GM18519 (cell line): ENCODE data around the gene FTO.

Source experiments
- ATAC-seq: cut with Tn5 transposase; IDR thresholded peaks from one replicate; pipeline ENCODE4 v1.9.1; 2021; ENCODE audit warnings: mild to moderate bottlenecking, moderate library complexity; ENCODE audit not compliant: unreplicated experiment, low FRiP score

The FTO gene

DNA sequence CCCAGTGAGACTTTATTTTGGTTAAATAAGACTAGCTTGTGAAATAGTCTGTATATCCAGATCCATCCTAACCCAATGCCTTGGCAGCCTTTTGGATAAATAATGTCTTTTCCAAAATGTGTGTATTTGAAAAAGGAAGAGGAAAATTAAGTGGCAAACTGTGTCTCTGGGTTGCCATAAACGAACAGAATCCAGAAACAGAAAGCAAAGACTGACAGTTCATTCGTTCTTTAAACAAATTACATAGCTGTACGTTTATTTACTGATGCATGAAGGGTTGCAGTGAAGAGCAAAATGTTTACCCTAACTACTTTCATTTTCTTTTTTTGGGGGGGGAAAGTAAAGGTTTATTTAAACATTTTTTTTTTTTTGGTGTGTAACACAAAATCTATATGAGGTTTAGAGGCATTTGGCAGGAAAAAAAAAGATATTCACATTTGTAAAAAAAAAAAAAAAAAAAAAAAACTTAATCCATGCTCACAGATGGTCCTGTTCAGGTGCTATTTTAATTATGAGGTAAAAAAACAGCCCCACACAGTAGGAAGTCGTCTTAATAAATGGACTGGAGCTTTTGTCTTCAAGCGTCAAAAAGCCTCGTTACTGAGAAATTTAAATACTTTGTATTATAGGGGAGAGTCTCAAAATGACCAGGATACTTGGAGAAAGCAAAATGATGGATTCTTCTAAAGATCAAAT lies 245.9 kb downstream of the FTO start:
- ATAC-seq = no peak

DNA sequence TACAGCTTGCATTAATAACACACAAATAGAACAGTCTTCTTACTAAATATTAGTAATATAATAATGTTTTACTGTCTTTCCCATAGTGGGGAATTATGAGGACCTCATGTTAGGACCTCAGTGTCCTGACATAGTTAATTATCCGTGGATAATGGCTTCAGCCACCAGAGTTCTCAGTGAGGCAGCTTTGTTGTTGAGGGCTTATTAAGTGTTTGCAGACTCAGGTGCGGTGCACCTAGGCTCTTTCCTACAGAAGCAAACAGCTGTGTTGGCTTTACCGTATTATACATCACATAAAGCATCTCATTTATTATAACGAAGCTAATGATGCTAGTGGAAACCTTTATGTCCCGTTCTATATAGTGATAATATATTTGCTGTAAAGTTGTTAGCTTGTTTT lies 246.7 kb downstream of the FTO start:
- no peak for ATAC-seq

DNA sequence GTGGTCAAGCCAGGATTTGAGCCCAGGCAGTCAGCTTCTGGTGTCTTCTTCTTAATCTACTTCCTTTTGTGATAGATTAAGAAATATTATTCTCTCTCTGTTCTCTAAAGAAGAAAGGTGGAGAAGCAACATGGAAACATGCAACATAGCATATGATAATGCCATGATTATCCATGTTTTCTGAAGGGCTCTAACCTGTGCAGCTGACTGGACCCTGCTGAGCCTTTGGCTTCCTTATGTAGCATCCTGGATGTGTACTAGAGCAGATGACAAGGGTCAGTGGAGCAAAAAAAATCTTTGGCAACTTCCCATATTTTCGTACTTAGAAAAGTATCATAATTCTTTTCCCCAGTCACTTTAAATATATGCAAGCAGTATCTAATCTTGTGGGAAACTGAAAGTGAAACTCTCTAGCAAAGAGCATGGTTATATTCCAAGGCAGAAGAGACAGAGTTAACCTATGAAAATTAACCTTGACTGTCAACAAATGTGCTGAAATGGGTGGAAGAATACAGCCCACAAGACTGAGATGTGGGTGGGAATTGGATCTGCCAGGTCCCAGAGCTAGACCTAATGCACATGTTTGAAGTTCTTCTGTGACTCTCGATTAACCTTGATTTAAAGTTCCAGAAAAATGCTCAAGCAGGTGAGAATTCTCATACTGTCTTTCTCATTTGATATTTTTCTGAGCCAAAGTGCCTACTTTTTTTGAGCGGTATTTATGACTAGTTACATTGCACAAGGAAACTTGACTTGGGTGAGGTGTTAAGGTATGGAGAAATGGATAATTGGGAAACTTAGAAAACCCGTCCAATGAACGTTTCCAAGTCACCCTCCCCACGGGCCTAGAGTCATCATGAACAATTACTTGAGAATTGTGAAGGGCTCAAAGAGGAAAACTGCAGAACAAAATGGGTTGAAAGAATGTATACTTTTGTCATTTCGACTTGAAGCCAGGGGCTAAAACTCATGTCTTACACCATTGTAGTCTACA lies 248.6 kb downstream of the FTO start:
- no peak for ATAC-seq

DNA sequence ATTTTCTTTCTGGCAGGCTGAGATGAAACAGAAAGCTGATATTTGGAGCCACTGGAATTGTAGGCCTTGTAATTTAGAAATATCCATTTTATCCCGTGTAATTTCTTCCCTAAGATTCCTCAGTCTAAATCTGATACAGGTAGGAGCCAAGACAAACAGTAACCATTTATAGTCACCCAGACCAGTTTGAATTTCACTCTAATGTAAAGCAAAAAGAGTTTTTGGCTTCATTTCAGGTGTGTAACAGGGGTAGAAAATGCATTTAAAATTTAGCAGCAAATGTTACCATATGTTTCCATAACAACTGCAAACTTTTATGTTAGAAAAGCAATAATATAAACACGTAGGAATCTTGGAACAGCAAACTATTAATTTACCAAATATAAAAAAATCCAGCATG lies 249.4 kb downstream of the FTO start:
- no peak for ATAC-seq

DNA sequence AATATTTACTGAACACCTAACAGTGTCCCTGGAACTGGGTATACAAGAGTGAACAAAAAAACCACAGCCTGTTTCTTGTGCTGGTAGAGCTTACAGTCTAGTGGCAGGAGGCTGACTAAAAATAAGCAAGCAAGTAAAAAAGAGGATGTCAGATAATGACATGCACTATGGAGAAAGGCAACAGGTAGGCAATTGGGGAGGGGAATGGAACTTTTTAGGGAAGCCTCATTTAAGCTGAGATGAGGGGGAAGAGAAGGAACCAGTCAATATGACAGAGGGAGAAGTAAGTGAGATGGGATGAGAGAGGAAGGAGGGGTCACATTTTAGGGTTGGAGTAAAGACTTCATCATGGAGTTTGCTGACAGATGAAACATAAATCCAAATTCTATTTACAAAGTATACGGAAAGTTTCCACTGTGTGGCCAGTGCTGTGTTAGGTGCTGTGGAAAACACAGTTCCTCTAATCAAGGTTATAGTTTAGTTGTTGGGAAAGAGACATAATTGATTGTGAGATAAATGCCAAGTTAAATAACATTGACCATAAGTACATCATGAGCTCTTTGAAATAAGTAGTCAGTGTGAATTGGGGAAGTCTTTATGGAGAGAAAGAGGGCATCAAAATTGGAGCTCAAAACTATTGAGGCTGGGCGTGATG lies 251.4 kb downstream of the FTO start:
- no peak for ATAC-seq

DNA sequence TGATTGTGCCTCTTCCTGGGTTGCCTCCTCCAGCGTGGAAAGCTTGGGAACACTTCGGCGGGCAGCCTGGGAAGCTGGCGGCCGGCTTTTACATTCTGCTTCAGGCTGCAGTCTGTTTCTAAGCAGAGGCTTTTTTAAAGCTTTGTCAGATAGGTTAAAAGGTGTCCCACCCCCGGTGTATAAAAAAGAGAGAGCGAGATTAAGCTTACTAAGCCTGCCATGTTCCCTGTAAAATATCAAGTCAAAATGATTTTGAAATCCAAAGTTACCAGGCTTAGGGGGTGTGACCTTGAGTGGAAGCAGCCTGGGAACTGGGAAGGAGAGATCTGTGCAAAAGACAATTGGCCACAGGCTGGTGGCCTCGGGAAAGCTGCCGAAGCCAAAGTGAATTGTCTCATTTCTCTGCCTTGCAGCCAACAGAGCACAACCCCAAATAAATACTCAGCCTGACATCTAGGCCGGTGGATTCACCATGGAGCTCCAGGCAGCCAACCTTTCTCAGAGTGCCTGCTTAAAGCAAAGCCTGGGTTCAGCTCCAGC lies 254.5 kb downstream of the FTO start:
- ATAC-seq = no peak

DNA sequence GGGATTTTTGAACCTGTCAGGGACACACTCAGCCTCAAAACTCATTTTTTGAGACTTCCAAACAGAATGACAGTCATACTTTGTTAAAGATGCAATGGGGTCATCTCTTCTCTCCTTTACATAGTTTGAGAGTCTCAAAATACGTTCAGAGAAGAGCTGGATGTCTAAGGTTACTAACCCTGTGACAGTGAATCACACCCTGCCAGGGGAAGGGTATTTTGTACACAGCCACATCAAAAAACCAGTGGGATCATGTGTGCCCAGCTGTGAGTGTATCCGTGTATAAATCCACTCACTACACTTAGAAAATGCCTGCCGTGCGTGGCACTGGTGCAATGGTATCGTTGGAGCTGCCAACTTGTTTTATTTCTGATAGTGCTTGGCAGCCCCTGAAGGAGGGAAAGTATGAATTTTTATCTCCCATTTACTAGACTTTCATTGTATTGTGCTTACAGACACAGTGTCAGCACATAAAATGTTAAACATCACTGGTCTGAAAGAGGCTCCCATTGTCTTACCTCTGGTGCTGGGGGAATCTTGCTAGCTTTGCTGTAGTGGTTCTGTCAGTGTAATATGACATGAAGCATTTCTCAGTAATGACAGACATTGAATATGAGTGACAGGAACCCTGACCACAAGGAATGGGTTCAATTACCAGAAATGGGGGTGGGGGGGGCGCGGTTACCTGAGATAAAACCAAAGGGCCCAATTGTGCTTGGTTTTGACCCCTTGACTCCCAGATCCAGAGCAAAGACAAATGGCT lies 256.3 kb downstream of the FTO start:
- ATAC-seq = no peak

DNA sequence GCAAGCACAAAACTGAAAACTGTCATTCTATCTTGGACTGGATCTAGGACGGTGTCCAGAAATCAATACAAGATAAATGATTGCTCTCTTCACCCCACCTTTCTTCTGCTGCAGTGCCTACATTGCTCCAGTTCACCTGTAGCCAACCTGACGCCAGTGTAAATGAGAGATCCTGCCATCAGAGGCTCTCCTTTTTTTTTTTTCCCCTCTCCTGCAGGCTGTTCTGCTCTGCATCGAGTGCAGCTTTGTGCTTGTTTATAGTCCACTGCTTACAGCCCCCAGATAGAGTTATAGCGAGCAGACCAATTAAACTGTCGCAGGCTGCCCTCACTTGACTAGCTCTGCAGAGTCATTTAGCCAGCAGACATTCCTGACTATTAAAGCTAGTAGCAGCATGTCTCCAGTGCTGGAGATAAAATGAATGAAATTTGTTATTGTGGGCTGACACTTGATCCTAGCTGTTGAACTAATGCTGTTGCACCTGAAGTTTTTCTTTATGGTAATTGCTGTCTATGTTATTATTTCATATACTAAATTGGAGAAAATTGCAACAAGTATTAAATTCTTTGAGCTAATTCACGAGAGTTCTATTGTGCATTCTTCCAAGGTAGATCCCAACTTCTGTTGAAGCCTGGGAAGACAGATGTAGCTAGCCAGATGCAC lies 257.1 kb downstream of the FTO start:
- no peak for ATAC-seq

DNA sequence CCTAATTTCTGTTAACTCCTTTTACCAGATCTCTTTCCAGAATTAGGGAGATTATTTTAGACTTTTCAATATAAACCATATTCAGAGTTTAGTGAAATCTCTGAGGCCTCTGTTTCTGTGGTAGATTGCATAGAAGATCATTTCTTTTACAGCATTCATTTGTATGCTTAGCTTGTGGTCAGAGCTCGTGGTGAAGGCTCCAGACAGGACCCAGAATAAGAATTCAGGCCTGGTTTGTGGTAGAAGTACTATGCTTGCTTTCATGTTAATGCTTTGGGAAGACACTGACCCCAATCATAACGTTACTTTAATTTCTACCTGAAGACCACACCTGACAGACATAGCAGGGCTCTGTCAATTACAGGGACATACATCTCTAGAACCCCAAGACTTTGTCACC lies 258.1 kb downstream of the FTO start:
- ATAC-seq = no peak

DNA sequence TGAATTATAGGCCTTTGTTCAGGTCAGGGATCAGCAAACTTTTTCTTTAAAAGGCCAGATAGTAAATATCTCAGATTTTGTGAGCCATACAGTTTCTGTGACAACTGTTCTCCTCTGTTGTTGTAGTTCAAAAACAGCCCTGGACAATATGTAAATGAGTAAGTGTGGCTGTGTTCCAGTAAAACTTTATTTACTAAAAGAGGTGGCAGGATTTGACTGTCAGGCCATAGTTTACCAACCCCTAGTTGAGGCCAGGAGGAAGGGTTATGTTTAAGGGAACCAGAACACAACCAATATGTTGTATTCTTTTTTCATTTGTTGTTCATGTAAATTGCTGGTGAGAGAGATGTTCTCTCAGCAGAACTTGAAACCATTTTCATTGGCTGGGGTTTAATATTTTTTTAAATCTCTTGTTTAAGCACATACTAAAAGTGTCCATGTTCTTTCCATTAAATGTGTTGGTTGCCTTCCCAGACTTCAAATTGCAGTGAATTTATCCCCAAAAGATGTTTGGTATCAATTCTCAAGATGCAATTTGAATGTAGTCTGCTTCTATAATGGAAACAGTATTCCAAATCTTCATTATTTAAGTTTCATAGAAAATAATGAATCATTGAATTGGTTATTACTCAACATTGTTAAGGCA lies 260.3 kb downstream of the FTO start:
- no peak for ATAC-seq

DNA sequence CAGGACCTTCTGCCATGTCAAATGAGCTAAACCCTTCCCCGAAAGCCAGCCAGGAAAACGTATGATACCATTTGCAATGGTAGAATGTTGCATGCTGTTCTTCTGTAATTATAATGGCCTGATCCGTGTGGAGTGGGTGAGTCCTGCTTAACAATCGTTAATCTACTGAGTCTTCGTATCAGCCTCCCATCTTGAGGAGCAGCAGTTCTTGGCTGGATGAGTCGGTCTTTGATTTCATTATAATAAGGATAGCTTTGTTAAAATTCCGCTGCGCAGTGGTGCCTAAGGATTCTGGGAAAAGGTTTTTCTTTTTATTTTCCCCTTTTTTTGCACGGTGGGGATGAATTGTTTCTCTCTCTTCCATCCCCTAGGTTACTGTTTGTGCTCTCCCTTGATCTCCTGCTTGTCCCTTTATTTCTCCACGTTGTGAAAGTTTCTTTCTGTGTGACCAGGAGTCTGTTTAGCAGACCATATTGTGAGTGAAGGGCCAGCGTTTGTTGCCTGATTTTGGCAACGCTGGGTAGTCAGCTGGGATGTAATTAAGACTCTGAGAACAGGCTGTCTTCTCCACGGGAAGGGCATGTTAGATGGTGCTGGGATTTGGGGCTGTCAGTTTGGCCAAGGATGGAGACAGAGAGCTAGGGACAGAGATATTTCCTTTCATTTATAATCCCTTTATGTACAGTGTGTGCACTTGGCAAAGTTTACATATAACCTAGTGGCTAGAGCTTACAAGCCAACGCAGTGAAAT lies 263.0 kb downstream of the FTO start:
- ATAC-seq = no peak

DNA sequence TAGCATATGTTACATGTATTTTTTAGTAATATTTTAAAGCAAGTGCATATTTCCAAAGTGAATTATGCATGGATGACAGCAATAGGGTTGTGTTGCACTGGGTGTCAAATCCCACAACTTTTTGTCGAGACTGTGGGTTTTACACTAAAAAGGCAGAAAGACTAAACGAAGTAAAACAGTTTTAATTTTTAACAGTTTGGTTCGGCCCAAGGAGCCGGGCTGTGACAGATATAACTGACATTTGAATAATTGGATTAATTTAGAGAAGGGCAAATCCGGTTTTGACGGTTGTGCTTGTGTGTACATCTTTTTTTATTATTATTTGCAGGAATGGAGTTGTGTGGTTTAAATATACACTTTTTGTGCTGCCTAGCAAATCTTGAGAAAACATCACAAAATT lies 263.6 kb downstream of the FTO start:
- ATAC-seq = no peak

DNA sequence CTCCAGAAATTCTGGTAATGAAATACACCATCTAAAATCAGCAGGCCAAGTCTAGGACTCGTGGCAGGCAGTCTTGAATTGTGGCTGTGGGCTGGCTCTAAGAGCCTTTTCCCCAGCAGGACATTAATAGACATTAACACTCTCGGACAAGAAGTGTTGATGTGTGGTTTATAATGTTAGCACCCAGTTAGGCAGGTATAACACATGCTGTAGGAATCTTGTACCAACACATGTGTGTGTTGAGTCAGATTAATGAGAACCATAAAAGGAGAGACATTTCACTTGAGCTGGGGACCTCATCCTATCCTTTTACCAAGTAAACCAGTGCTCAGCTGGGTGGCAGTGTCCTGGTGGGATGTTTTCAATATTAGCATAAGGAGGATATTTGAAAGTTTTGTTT lies 264.5 kb downstream of the FTO start:
- no peak for ATAC-seq

DNA sequence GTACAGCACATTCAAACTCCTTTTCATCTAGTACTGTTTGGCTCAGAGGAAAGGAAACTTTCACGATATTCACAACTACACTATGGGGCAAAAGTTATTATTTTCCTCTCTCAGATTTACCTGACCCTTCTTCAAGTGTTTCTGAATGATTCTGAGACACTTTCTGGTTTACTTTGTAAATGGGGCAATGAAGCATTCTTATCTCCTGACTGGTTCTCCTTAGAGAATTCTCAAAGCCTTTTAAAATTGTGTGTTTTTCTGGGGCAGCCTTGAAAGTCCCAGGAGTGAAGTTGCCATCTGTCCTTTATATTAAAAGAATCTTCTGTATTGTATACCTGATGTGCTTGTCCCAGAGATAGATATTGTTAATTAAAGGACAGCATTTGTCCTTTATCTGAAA lies 264.9 kb downstream of the FTO start:
- no peak for ATAC-seq

DNA sequence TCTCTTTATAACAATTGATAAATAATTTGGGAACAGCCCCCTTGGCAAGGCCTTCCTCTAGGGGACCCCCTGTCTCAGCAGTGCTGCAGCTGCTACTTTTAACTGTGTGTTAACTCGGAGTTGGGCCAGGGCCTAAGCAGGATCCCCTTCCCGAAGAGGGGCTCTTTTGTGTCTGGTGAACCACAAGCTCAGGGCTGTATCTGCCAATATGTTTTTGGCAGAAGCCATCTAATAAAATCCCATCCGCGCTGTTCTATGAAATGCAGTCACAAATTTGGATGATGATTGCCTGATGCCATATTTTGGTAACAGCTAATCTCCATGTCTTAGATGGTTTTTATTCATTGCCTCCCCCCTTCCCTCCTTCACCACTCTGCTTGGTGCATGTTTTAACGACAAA lies 267.7 kb downstream of the FTO start:
- ATAC-seq = no peak

DNA sequence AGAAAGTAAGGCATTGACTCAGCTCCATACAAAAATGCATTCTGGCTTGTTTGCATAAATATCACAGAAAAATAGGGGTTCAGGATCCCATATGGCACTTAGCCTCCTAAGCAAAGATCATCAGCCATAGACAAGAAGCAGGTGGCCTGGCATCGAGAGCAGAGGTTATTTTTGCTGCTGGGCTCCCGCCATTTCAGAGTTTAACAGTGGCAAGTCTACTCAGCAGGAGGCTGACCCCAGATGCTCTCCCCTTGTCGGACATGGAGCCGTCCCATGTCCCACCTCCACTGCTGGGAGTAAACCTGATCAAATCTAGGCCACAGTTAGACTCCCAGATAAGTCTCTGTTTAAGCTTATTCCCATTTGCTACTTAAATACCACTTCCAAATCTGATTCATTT lies 269.1 kb downstream of the FTO start:
- ATAC-seq = no peak

DNA sequence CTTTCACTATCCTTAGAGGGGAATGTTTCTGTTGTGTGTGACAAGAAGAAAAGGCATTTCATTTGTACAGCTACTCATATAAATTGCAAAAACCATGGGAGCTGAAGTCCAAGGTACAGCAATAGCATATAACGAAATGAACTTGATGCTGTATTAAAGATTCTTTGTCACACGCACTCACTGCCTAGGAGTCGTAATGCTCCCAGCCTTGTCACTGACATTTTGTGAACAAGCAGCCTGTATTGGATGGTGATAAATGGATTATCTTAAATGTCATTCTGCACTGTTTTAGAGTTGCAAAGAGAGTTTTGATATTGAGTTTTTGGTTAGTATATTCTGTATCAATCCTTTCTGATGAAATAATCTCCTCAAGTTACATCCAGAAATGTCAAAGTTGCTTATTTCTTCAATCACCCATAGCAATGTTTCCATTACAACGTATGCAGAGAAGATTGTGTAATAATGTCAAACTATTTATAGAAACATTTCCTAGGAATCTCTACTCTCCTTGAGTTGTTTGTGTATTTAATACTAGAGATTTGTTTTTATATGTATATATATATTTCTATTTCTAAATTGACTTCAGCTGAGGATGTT lies 270.6 kb downstream of the FTO start:
- no peak for ATAC-seq

DNA sequence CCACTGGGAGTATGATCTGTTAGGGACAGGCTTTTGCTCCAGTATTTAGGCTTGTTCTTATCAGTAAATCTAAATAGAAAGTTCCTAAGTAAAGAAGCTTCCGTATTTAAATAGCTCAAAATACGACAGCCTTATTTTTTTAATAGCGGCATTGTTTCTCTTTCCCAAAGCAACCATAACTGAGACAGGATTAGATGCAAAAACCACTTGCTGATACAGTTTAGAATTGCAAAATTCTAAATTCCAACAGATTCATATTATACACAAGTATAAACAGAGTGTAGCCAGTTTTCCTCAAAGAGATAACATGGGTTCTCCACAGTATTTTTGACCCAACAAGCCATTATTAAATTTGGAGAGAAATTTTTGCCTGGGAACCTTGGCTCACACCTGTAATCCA lies 276.7 kb downstream of the FTO start:
- no peak for ATAC-seq
